Glomerular visceral epithelial cell (primary cell): Measurements from ENCODE around the gene PCCA.
A peak's percentile ranks its signal among the peaks of the same experiment; 100 is the strongest.
"Not testable (repeated sequence)": the region's sequence is repeated elsewhere in the genome, so short reads cannot be mapped to it uniquely, and the experiment has no call there.

ENCODE experiments used
- DNase-seq: peaks from one replicate; pipeline ENCODE4 v3.0.0-alpha.2; 2016; ENCODE audit errors: extremely low spot score

The PCCA gene

GRCh38 chr13:100306030-100306429 lies 217.1 kb downstream of the PCCA start:
- no peak for DNase-seq

- no peak for DNase-seq
Measured at GRCh38 chr13:100306434-100306999, 217.6 kb downstream of the PCCA start.

GRCh38 chr13:100314132-100314910 lies 225.4 kb downstream of the PCCA start:
- DNase-seq = no peak

GRCh38 chr13:100315522-100315921 lies 226.6 kb downstream of the PCCA start:
- no peak for DNase-seq

- DNase-seq = not testable (repeated sequence)
Measured at GRCh38 chr13:100318473-100318872, 229.6 kb downstream of the PCCA start.

GRCh38 chr13:100323937-100324336 lies 235.0 kb downstream of the PCCA start:
- DNase-seq = no peak

- no peak for DNase-seq
Measured at GRCh38 chr13:100330662-100331061, 241.8 kb downstream of the PCCA start.

- DNase-seq = no peak
Measured at GRCh38 chr13:100333141-100333540, 244.2 kb downstream of the PCCA start.

GRCh38 chr13:100334214-100334613 lies 245.3 kb downstream of the PCCA start:
- DNase-seq = peak; percentile 26

GRCh38 chr13:100336795-100337516 lies 248.1 kb downstream of the PCCA start:
- no peak for DNase-seq

- no peak for DNase-seq
Measured at GRCh38 chr13:100338275-100338674, 249.4 kb downstream of the PCCA start.

GRCh38 chr13:100339411-100339940 lies 250.6 kb downstream of the PCCA start:
- DNase-seq = no peak

GRCh38 chr13:100340865-100341264 lies 252.0 kb downstream of the PCCA start:
- DNase-seq = no peak

GRCh38 chr13:100341327-100341726 lies 252.4 kb downstream of the PCCA start:
- no peak for DNase-seq

- no peak for DNase-seq
Measured at GRCh38 chr13:100344544-100344943, 255.7 kb downstream of the PCCA start.

GRCh38 chr13:100347968-100348367 lies 259.1 kb downstream of the PCCA start:
- no peak for DNase-seq

- no peak for DNase-seq
Measured at GRCh38 chr13:100349594-100349993, 260.7 kb downstream of the PCCA start.

- no peak for DNase-seq
Measured at GRCh38 chr13:100350601-100351000, 261.7 kb downstream of the PCCA start.

GRCh38 chr13:100356426-100356825 lies 267.5 kb downstream of the PCCA start:
- no peak for DNase-seq

GRCh38 chr13:100356889-100357288 lies 268.0 kb downstream of the PCCA start:
- no peak for DNase-seq

- no peak for DNase-seq
Measured at GRCh38 chr13:100357764-100358163, 268.9 kb downstream of the PCCA start.

- DNase-seq = no peak
Measured at GRCh38 chr13:100361504-100361903, 272.6 kb downstream of the PCCA start.

GRCh38 chr13:100362371-100362770 lies 273.5 kb downstream of the PCCA start:
- no peak for DNase-seq
